GM12878 (cell line): Measurements from ENCODE around the gene CLEC7A. TPM values are rescaled to one million over a fixed set of nuclear protein-coding genes. Genes with fewer than 3 reads are reported as not detected.

ENCODE experiments used
- ATAC-seq: fragments of 200-7000 bp; cut with Tn5 transposase; 3 replicates; pipeline ENCODE4 v1.9.1; 2020; ENCODE audit warnings: mild to moderate bottlenecking, moderate library complexity
- BruUV-seq: library from RNA; stranded (reverse); fragments of 400-500 nt; replicated peaks from 2 replicates; lab custom pipeline; 2021; lab: Mats Ljungman, UMichigan
- CTCF ChIA-PET: fragments of 300-600 bp; sonication (Branson Sonifier 250); formaldehyde crosslinking; extraction: SDS; loops from one replicate; lab custom pipeline; 2021; ENCODE audit warnings: inconsistent platforms; lab: Yijun Ruan, JAX
- POLR2A ChIA-PET: fragments of 350-600 bp; formaldehyde crosslinking; extraction: SDS; loops from one replicate; lab custom pipeline; 2021; ENCODE audit warnings: inconsistent platforms; lab: Charles Lee
- RAD21 ChIA-PET: fragments of 300-600 bp; sonication (Branson Sonifier 250); formaldehyde crosslinking; loops from one replicate; lab custom pipeline; 2023; ENCODE audit warnings: antibody characterized with exemption; ENCODE audit not compliant: unreplicated experiment; lab: Charles Lee
- SMC1A ChIA-PET: fragments of 300-600 bp; sonication (Branson Sonifier 250); formaldehyde crosslinking; loops from one replicate; lab custom pipeline; 2023; ENCODE audit not compliant: unreplicated experiment, uncharacterized antibody; lab: Charles Lee
- DNase-seq: peaks from one replicate; pipeline ENCODE4 v3.0.0-alpha.2; 2011; ENCODE audit warnings: low read depth, low spot score
- FAIRE-seq: peaks from 3 replicates; lab custom pipeline; 2011; peaks lifted over from hg19 to GRCh38; lab: Jason Lieb, UNC
- H2AFZ ChIP-seq: 2 replicates; pipeline ENCODE4 v1.6.0; 2011; ENCODE audit warnings: low read depth, low read length, control low read depth; ENCODE audit not compliant: control insufficient read depth
- H3K27ac ChIP-seq: 2 replicates; pipeline ENCODE4 v1.5.1; 2011; ENCODE audit warnings: control low read depth; ENCODE audit not compliant: control insufficient read depth, insufficient read depth
- H3K27me3 ChIP-seq, 2 experiments: replicated peaks in 1 of 2; 2 replicates each; pipeline versions ENCODE4 v1.6.0 to v1.6.1; 2011; ENCODE audit warnings: low read length in 1 of 2; ENCODE audit not compliant: control insufficient read depth in 2 of 2, insufficient read depth in 2 of 2
- H3K36me3 ChIP-seq, 2 experiments: 2 replicates each; pipeline ENCODE4 v1.5.1; 2011; ENCODE audit warnings: low read length in 1 of 2; ENCODE audit not compliant: control insufficient read depth in 2 of 2, insufficient read depth in 2 of 2
- H3K4me1 ChIP-seq: 2 replicates; pipeline ENCODE4 v1.6.1; 2011; ENCODE audit warnings: mild to moderate bottlenecking, low read length, moderate library complexity, mixed read lengths; ENCODE audit not compliant: control insufficient read depth, insufficient read depth
- H3K4me2 ChIP-seq: 2 replicates; pipeline ENCODE4 v1.6.0; 2011; ENCODE audit warnings: control low read depth; ENCODE audit not compliant: control insufficient read depth, insufficient read depth
- H3K4me3 ChIP-seq: fragments of 200-600 bp; sonication (generic); 2 replicates; pipeline ENCODE4 v1.5.1; 2016
- H3K79me2 ChIP-seq: 2 replicates; pipeline ENCODE4 v1.6.0; 2011; ENCODE audit warnings: low read length; ENCODE audit not compliant: control insufficient read depth, insufficient read depth
- H3K9ac ChIP-seq: 2 replicates; pipeline ENCODE4 v1.8.0; 2011; ENCODE audit warnings: low read length, control low read depth, mixed read lengths; ENCODE audit not compliant: control insufficient read depth, insufficient read depth
- H3K9me3 ChIP-seq: replicated peaks from 3 replicates; pipeline ENCODE4 v1.5.1; 2011; ENCODE audit warnings: mild to moderate bottlenecking, low read length; ENCODE audit not compliant: control insufficient read depth, insufficient read depth
- H4K20me1 ChIP-seq: 2 replicates; pipeline ENCODE4 v1.6.0; 2011; ENCODE audit not compliant: control insufficient read depth, insufficient read depth
- CREB1 ChIP-seq: IDR thresholded peaks from 2 replicates; pipeline ENCODE4 v1.6.1; 2012; ENCODE audit warnings: low read depth, mild to moderate bottlenecking, inconsistent platforms
- EP300 ChIP-seq, 2 experiments: fragments of 150-350 bp in 1 of 2; IDR thresholded peaks; 2 replicates each; pipeline ENCODE4 v1.6.1; 2011 to 2012; ENCODE audit warnings: low read depth in 2 of 2, low read length in 2 of 2, borderline replicate concordance in 1 of 2, improper control_type of control experiment in 1 of 2, inconsistent platforms in 1 of 2; ENCODE audit not compliant: control insufficient read depth in 1 of 2
- FOS ChIP-seq: IDR thresholded peaks from 3 replicates; pipeline ENCODE4 v1.6.1; 2011; ENCODE audit warnings: borderline replicate concordance; ENCODE audit not compliant: insufficient read length; ENCODE audit errors: extremely low read depth
- HDGF ChIP-seq: fragments of 450-650 bp; IDR thresholded peaks from 2 replicates; pipeline ENCODE4 v1.6.1; 2016; ENCODE audit warnings: antibody characterized with exemption
- IKZF1 ChIP-seq: fragments of 450-650 bp; conservative IDR thresholded peaks from 2 replicates; pipeline ENCODE4 v1.6.1; 2017; ENCODE audit warnings: antibody characterized with exemption, mild to moderate bottlenecking
- MEF2B ChIP-seq: fragments of 450-650 bp; IDR thresholded peaks from 2 replicates; pipeline ENCODE4 v1.6.1; 2018; ENCODE audit warnings: mild to moderate bottlenecking, moderate library complexity; ENCODE audit not compliant: partially characterized antibody, poor library complexity, severe bottlenecking
- NFXL1 ChIP-seq: fragments of 450-650 bp; IDR thresholded peaks from 2 replicates; pipeline ENCODE4 v1.6.1; 2017; ENCODE audit warnings: antibody characterized with exemption, mild to moderate bottlenecking, borderline replicate concordance
- SIN3A ChIP-seq: IDR thresholded peaks from 2 replicates; pipeline ENCODE4 v1.6.1; 2012; ENCODE audit warnings: low read depth, low read length, improper control_type of control experiment
- SIX5 ChIP-seq: IDR thresholded peaks from 2 replicates; pipeline ENCODE4 v1.6.1; 2011; ENCODE audit warnings: mild to moderate bottlenecking, low read depth, low read length, moderate library complexity; ENCODE audit not compliant: severe bottlenecking
- SP1 ChIP-seq: IDR thresholded peaks from one replicate; pipeline ENCODE4 v1.6.1; 2011; ENCODE audit warnings: low read depth, low read length
- WGBS: methylation state at CpG from one replicate; pipeline ENCODE4 v1.1.6; 2016; ENCODE audit warnings: low lambda C conversion rate; ENCODE audit not compliant: insufficient replicate concordance, insufficient coverage; ENCODE audit errors: missing lambda C conversion rate; 5-methylcytosine and 5-hydroxymethylcytosine counted together
- in situ Hi-C: fragments of 300-500 bp; cut with MboI; formaldehyde crosslinking; loops from 9 replicates; pipeline ENCODE4 v1.14.3; 2018; ENCODE audit warnings: mixed read lengths
- intact Hi-C: fragments of 100-400 bp; cut with micrococcal nuclease; formaldehyde crosslinking; loops from one replicate; pipeline ENCODE4 v1.14.2; 2022; ENCODE audit not compliant: unreplicated experiment
- polyA plus RNA-seq, 11 experiments: library from polyadenylated mRNA; depleted of rRNA in 4 of 11; unstranded in 6 of 11; stranded (reverse) in 5 of 11; fragments of >200 nt; fragmentation: Nextera tagmentation in 4 of 11; fragmentation: Illumina TruSeq in 1 of 11; extraction: Ambion mirVana in 4 of 11; extraction: Trizol in 1 of 11; gene quantifications; 1 replicate in 1 of 11; 2 replicates in 10 of 11; pipeline versions ENCODE4 v1.2.1 to v1.2.3, GENCODE V29; 2011 to 2016; ENCODE audit warnings: inconsistent platforms in 2 of 11, missing spikeins in 2 of 11, low read depth in 1 of 11
- total RNA-seq, 4 experiments: library from RNA; depleted of rRNA in 3 of 4; stranded (reverse); fragments of >200 nt in 3 of 4; fragmentation: Illumina TruSeq in 1 of 4; extraction: Trizol in 1 of 4; gene quantifications; 2 replicates each; pipeline versions ENCODE4 v1.2.1 to v1.2.3, GENCODE V29; 2013 to 2021
- TF ChIP-seq, protein P1 (sequence below): fragments of 450-650 bp; IDR thresholded peaks from 2 replicates; pipeline ENCODE4 v1.6.1; 2017; ENCODE audit warnings: mild to moderate bottlenecking, moderate library complexity
- TF ChIP-seq, protein P2 (sequence below): IDR thresholded peaks from 2 replicates; pipeline ENCODE4 v1.6.1; 2012; ENCODE audit warnings: low read depth, low read length, improper control_type of control experiment
- TF ChIP-seq, protein P3 (sequence below): fragments of 450-650 bp; IDR thresholded peaks from 2 replicates; pipeline ENCODE4 v1.6.1; 2017; ENCODE audit warnings: mild to moderate bottlenecking, moderate library complexity

Gene CLEC7A
- total and polyA plus RNA-seq, 10 of the 15 experiments (the other 5 are each of a cell fraction or from before 2014, with no cell fraction given), result not detected

DNA sequence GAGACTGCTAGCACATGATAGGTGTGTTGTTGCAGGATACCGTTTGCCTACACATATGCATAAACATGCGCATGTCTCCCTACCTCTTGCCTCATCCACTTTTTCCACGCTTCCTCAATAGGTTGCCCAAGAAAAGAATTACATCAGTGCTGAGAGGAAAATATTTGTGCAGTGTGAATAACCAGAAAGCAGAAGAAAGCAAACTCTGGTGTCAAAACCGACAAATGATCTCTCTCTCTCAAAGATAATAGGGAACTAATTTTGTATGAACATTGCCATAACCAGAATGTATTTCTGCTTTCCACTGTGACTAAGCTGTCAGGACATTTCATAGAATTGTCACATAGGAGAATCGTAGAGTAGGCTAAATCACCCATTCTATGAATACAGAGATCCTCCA is 1.3 kb downstream of the CLEC7A start:
- no peak overlapping the region for H3K4me2 ChIP-seq
- POLR2A ChIA-PET, result no interaction called here
- peaks cover 5% of the 10 kb centered on the region; the same call in 2 of the 3 replicates for H3K9me3 ChIP-seq
- WGBS, result 66% methylated on average over 5 of the region's 5 CpGs
- RAD21 ChIA-PET, result interaction anchor here (1.0 kb wide), 1 partner anchor 118 kb away, joined by 3 read pairs; the partner anchor contains the start of gene CLEC12B
- TF ChIP-seq, protein P1, sequence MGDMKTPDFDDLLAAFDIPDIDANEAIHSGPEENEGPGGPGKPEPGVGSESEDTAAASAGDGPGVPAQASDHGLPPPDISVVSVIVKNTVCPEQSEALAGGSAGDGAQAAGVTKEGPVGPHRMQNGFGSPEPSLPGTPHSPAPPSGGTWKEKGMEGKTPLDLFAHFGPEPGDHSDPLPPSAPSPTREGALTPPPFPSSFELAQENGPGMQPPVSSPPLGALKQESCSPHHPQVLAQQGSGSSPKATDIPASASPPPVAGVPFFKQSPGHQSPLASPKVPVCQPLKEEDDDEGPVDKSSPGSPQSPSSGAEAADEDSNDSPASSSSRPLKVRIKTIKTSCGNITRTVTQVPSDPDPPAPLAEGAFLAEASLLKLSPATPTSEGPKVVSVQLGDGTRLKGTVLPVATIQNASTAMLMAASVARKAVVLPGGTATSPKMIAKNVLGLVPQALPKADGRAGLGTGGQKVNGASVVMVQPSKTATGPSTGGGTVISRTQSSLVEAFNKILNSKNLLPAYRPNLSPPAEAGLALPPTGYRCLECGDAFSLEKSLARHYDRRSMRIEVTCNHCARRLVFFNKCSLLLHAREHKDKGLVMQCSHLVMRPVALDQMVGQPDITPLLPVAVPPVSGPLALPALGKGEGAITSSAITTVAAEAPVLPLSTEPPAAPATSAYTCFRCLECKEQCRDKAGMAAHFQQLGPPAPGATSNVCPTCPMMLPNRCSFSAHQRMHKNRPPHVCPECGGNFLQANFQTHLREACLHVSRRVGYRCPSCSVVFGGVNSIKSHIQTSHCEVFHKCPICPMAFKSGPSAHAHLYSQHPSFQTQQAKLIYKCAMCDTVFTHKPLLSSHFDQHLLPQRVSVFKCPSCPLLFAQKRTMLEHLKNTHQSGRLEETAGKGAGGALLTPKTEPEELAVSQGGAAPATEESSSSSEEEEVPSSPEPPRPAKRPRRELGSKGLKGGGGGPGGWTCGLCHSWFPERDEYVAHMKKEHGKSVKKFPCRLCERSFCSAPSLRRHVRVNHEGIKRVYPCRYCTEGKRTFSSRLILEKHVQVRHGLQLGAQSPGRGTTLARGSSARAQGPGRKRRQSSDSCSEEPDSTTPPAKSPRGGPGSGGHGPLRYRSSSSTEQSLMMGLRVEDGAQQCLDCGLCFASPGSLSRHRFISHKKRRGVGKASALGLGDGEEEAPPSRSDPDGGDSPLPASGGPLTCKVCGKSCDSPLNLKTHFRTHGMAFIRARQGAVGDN, result no peak
- no peak for TF ChIP-seq HDGF
- no peak for TF ChIP-seq SIX5
- TF ChIP-seq, protein P2, sequence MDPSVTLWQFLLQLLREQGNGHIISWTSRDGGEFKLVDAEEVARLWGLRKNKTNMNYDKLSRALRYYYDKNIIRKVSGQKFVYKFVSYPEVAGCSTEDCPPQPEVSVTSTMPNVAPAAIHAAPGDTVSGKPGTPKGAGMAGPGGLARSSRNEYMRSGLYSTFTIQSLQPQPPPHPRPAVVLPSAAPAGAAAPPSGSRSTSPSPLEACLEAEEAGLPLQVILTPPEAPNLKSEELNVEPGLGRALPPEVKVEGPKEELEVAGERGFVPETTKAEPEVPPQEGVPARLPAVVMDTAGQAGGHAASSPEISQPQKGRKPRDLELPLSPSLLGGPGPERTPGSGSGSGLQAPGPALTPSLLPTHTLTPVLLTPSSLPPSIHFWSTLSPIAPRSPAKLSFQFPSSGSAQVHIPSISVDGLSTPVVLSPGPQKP, result no peak
- no peak for TF ChIP-seq EP300 (IDR thresholded peaks at IDR 0.05; ENCODE audit: borderline replicate concordance in 1 of 2, control insufficient read depth in 1 of 2, low read depth in 2 of 2, low read length in 2 of 2)
- TF ChIP-seq CREB1, result no peak
- TF ChIP-seq, protein P3, sequence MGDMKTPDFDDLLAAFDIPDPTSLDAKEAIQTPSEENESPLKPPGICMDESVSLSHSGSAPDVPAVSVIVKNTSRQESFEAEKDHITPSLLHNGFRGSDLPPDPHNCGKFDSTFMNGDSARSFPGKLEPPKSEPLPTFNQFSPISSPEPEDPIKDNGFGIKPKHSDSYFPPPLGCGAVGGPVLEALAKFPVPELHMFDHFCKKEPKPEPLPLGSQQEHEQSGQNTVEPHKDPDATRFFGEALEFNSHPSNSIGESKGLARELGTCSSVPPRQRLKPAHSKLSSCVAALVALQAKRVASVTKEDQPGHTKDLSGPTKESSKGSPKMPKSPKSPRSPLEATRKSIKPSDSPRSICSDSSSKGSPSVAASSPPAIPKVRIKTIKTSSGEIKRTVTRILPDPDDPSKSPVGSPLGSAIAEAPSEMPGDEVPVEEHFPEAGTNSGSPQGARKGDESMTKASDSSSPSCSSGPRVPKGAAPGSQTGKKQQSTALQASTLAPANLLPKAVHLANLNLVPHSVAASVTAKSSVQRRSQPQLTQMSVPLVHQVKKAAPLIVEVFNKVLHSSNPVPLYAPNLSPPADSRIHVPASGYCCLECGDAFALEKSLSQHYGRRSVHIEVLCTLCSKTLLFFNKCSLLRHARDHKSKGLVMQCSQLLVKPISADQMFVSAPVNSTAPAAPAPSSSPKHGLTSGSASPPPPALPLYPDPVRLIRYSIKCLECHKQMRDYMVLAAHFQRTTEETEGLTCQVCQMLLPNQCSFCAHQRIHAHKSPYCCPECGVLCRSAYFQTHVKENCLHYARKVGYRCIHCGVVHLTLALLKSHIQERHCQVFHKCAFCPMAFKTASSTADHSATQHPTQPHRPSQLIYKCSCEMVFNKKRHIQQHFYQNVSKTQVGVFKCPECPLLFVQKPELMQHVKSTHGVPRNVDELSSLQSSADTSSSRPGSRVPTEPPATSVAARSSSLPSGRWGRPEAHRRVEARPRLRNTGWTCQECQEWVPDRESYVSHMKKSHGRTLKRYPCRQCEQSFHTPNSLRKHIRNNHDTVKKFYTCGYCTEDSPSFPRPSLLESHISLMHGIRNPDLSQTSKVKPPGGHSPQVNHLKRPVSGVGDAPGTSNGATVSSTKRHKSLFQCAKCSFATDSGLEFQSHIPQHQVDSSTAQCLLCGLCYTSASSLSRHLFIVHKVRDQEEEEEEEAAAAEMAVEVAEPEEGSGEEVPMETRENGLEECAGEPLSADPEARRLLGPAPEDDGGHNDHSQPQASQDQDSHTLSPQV, result no peak
- no peak for TF ChIP-seq NFXL1
- TF ChIP-seq SP1, result no peak
- TF ChIP-seq IKZF1, result no peak
- TF ChIP-seq SIN3A, result no peak
- TF ChIP-seq FOS, result no peak
- no peak for TF ChIP-seq MEF2B
- TF ChIP-seq, all 136 proteins: peak for 0
- in situ Hi-C loops (no loop called here), intact Hi-C loops (no loop called here)
- BruUV-seq, result no TSS peak
- FAIRE-seq (no peak), DNase-seq (no peak), ATAC-seq (no peak)
- no peak overlapping the region for H3K9ac ChIP-seq
- H3K27ac ChIP-seq, result no peak overlapping the region
- ChIA-PET CTCF (no interaction called here), SMC1A (interaction anchor here (1.4 kb wide), 1 partner anchor 93 kb away, joined by 5 read pairs; no protein-coding TSS in a partner anchor)
- no peaks in the 10 kb centered on the region for H4K20me1 ChIP-seq
- H3K79me2 ChIP-seq, result no peaks in the 10 kb centered on the region
- peaks cover 8% of the 10 kb centered on the region; the same call in 1 of the 2 replicates for H3K4me1 ChIP-seq
- H3K4me3 ChIP-seq, result no peak overlapping the region
- no peak overlapping the region for H2AFZ ChIP-seq
- no peaks in the 10 kb centered on the region for H3K36me3 ChIP-seq
- no peaks in the 10 kb centered on the region; a peak in 1 of 4 replicates for H3K27me3 ChIP-seq
